HG03108 (cell line): Measurements from ENCODE around the gene SREK1.
"Not testable (repeated sequence)": the region's sequence is repeated elsewhere in the genome, so short reads cannot be mapped to it uniquely, and the experiment has no call there.

ENCODE experiments used
- ATAC-seq: cut with Tn5 transposase; IDR thresholded peaks from one replicate; pipeline ENCODE4 v1.9.1; 2021; ENCODE audit warnings: moderate library complexity; ENCODE audit not compliant: unreplicated experiment

Gene SREK1

DNA sequence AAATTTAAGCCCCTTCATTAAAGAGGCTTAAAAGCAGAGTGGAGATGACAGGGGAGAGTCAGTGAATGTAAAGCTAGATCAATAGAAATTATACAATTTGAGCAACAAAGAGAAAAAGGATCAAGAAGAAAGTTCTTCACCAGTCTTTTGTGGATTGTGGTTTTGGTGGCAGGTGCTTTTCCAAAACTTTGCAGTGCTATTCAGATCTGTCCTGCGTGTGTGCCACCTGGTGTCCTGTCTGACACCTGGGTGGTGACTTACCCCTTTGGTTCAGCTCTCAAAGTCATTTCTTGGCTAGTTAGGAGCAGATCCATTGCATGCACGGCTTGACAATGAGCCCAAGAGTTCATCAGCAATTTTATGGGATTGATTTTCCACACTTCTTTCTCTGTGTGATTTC is 69.4 kb downstream of the SREK1 start:
- ATAC-seq, result no peak

DNA sequence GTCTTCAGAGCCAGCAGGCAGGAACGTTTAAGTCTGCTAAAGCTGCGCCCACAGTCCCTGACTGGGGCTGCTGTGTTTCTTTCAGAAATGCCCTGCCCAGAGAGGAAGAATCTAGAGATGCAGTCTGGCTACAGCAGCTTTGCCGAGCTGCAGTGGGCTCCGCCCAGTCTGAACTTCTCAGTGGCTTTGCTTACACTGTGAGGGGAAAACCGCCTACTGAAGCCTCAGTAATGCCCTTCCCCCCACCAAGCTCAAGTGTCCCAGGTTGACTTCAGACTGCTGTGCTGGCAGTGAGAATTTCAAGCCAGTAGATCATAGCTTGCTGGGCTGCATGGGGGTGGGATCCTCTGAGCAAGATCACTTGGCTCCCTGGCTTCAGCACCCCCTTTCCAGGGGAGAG is 78.4 kb downstream of the SREK1 start:
- ATAC-seq, result no peak

DNA sequence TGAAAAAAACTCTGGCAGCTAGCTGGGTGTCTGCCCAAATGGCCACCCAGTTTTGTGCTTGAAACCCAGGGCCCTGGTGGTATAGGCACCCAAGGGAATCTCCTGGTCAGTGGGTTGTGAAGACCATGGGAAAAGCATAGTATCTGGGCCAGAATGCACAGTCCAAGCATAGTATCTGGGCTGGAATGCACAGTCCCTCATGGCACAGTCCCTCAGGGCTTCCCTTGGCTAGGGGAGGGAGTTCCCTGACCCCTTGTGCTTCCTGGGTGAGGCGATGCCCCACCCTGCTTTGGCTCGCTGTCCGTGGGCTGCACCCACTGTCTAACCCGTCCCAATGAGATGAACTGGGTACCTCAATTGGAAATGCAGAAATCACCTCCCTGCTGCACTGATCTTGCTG is 78.8 kb downstream of the SREK1 start:
- not testable (repeated sequence) for ATAC-seq

DNA sequence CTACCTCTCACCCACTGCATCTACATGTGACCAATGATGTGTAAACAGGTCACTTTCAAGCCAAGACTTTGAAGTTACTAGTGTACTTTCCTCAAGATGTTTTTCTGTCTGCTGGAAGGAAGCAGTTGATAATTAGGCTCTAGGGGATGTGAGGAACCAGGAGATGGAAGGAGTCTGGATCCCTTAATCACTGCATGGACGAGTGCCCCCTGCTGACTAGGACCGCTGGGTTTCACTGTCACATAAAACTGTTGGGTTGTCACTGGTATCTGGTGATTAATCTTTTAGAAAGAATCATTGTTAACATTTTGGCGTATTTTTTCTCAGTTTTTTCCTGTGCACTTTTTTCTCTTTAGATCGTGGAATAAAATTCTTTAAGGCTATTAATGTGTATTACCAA is 79.5 kb downstream of the SREK1 start:
- ATAC-seq, result no peak

DNA sequence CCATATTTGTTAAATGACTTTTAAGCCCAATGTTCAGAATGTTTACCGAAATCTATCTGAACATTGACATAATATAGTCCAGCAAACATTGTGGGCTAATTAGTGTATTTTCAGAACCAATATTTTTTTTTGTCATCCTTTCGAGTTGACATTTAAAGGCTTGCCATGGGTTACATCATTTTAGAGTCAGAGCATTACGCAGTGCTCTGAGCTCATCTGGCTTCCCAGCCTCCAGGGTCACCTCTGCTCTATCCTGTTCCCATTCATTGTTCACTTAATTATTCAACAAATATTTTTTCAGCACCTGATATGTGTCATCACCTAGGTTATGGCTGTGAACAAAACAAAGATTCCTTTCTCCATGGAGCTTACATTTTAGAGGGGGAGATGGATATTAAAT is 80.2 kb downstream of the SREK1 start:
- ATAC-seq, result no peak

DNA sequence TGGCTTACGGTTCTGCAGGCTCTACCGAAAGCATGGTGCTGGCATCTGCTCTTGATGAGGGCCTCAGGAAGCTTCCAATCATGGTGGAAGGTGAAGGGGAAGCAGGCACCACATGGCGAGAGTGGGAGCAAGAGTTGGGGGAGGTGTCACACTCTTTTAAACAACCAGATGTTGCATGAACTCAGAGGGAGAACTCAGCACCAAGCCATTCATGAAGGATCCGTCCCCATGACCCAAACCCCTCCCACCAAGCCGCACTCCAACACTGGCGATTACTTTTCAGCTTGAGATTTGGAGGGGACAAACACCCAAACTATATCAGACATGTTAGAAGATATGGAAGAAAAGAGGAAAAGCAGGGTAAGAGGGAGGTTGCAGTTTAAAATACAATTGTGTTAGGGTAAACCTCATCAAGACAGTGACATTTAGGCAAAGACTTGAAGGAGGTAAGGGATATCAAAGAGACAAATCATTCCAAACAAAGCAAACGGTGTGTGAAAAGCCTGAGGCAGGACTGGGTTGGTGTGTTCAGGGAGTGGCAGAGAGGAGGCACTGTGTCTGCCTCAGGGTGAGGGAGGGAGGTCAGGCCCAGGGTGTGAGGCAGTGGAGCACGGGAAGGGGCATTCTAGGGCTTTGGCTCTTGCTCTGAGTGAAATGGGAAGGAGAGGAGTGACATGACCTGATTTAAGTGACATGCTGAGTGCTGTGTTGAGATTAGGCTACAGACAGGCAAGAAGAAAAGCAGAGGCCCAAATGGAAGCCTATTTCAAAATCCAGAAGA is 80.9 kb downstream of the SREK1 start:
- ATAC-seq, result no peak

DNA sequence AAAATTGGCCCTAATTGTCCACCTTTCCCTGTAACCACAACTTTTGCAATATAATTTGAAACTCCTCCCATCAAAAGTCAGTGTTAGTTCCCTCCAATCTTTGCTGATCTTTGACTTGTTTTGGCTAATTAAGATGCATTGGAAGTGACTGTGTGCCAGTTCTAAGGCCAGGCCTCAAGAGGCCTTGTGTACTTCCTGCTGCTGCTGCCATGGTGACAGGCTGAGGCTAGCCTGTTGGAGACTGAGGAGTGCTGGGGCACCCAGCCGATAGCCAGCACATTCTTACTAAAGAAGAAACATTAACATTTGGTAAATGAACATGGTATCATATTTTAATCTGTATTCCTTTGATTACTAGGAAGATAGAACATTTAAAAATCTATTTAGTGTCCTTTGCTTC is 86.5 kb downstream of the SREK1 start:
- no peak for ATAC-seq

DNA sequence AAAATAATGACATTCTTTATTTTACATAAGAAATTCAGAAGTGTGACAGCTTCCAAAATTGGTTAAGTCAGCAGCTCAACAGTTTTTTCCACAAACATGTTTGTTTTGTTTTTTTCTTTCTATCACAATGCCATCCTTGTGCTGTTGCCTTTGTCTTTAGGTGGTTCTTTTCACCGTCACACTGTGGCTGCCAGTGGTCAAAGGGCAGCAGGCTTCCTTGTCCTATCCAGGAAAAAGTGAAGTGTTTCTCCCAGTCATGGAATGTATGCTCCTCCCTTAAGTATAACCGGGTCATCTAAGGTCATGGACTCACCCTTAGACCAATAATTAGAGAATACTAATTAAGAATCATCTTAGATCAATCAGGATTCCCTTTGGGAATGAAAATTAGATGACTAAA is 87.4 kb downstream of the SREK1 start:
- ATAC-seq, result no peak

DNA sequence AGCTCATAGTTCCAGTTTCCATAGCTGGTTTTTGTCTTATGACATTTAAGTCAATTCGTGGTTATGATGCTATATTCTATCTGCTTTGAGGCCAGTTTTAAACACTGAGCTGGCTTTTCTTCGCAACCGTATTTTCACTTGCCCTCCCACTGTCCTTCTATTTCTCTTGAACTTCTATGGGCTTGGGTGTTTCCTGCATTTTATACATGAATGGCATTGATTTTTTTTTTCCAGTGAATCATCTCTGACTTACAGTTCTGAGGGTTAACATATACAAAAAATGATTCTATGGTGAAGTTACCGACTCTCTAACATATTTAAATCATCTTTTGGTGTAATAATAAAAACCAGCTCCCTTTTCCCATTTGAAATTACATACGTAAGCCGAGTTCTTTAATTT is 88.2 kb downstream of the SREK1 start:
- no peak for ATAC-seq

DNA sequence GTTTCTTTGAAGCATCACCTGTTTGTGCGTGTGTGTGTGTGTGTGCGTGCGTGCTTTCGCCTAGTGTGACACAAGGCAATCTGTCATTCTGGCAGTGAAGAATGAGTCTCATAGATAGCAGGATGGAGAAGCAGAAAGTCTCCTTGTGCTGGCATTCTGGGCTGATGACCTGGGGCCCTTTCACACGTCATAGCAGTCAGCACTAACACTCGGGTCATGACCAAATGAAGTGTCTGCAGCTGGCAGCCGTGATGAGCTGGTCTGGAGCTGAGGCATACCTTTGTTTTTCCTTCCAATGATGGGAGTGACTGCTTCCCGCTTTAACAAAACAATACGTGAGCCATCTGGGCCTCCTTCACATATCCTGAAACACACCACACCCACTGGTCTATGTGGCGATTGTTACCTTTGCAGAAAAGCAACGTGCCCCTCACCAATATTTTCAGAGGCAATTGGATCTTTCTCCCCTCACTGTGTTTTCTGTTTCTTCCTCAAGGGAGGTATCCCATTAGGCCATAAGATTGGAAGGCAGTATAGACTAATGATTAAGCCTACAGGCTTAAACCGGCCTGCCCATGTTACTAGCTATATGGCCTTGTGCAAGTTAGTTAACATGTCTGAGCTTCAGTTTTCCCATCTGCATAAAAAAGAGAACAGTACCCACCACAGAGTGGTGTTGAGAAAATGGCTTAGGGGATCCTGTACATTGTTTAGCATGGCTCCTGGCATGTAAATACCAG is 88.8 kb downstream of the SREK1 start:
- no peak for ATAC-seq
